ENCODE measurements around the gene VWDE.

VWDE gene

DNA sequence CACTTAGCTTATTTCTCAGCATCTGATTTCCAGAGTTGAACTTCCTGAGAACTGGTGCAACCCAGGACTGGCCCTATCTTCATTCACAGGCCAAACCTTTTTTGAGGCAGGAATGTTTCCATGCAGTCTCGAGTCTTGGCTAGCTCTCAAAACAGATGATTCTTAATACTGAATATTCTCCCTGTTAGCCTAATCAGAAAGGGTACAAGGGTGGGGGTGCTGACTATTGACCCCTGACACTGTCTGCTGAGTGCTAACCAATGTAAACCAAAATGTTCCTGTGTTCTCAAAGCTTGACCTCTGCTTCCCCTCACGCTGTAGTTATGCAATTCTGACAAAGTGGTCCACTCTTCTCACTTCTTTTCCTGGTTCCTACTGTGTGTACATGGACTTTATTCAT lies 25.3 kb downstream of the VWDE start:
- Histone ChIP-seq H3K4me3 (ENCODE audit: severe bottlenecking) (no peak overlapping the region), H3K4me1 (ENCODE audit: insufficient read depth, poor library complexity, severe bottlenecking) (no peaks in the 10 kb centered on the region), H3K27me3 (ENCODE audit: insufficient read depth, poor library complexity, severe bottlenecking) (no peaks in the 10 kb centered on the region), H3K27ac (ENCODE audit: poor library complexity, severe bottlenecking) (no peak overlapping the region), H3K36me3 (ENCODE audit: low read depth) (0 out of 2 replicates have a peak, but pooled peaks cover 3% of the 10 kb centered on the region), H3K9me3 (ENCODE audit: severe bottlenecking) (no peaks in the 10 kb centered on the region)
- no peak for ATAC-seq (ENCODE audit: low read depth)
- DNase-seq (ENCODE audit: low spot score), result no peak
- TF ChIP-seq, protein P1, sequence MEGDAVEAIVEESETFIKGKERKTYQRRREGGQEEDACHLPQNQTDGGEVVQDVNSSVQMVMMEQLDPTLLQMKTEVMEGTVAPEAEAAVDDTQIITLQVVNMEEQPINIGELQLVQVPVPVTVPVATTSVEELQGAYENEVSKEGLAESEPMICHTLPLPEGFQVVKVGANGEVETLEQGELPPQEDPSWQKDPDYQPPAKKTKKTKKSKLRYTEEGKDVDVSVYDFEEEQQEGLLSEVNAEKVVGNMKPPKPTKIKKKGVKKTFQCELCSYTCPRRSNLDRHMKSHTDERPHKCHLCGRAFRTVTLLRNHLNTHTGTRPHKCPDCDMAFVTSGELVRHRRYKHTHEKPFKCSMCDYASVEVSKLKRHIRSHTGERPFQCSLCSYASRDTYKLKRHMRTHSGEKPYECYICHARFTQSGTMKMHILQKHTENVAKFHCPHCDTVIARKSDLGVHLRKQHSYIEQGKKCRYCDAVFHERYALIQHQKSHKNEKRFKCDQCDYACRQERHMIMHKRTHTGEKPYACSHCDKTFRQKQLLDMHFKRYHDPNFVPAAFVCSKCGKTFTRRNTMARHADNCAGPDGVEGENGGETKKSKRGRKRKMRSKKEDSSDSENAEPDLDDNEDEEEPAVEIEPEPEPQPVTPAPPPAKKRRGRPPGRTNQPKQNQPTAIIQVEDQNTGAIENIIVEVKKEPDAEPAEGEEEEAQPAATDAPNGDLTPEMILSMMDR (IDR thresholded peaks at IDR 0.05; ENCODE audit: poor library complexity, severe bottlenecking), result no peak

DNA sequence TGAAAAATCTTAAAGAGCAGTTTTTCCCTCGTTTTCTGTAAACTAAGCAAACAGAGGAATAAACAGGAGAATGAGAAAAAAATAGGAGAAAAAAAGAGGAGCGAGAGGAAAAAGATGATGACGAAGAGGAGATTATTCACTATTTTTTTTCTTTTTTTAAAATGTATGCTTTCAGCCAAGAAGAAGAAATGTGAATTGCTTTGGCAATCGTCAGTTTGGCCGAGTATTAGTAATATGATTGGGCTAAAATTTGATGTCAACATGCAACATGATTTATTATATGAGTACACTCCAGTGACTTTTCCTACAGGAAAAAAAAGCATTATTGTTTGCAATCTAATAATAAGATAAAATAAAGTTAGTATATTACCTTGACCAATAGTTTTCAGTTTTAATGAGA lies 26.3 kb downstream of the VWDE start:
- TF ChIP-seq, protein P1 (IDR thresholded peaks at IDR 0.05; ENCODE audit: poor library complexity, severe bottlenecking), result no peak
- 0 out of 2 replicates have a peak, but pooled peaks cover 3% of the 10 kb centered on the region for H3K36me3 ChIP-seq (ENCODE audit: low read depth)

DNA sequence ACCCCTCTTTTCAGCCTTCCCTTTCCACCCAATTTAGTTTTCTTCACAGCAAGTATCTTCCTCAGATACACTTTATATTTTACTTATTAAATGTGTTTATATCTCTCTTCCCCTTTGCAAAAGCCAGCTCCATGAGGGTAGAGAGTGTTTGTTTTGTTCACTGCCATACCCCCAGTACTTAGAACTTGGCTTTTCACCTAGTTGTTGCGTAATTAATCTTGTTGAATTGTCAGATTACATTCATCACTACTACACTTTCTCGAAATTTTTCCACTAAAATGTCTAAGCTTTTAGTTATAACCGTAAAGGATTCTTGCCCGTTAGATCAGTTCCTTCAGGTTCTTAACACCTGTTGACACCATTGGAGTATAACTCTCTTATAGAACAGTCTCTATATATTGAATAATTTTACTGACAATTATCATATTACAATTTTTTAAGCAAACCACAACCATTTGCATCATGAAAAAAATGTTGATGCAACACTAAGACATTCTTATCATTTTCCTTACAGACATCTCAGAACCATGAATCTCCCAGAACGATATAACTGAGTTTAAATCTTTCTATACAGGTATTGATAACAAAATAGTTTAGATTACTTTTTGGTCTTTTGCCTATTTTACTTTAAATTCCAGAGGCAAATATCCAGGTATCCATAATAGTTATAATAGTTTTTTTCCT lies 29.9 kb downstream of the VWDE start:
- TF ChIP-seq, protein P1 (IDR thresholded peaks at IDR 0.05; ENCODE audit: poor library complexity, severe bottlenecking), result no peak
- DNase-seq (ENCODE audit: low spot score) (no peak), ATAC-seq (ENCODE audit: low read depth) (no peak)
- H3K9me3 ChIP-seq (ENCODE audit: severe bottlenecking), result peaks cover 2% of the 10 kb centered on the region
- H3K36me3 ChIP-seq (ENCODE audit: low read depth), result no peaks in the 10 kb centered on the region
- H3K27me3 ChIP-seq (ENCODE audit: insufficient read depth, poor library complexity, severe bottlenecking), result no peaks in the 10 kb centered on the region
- no peak overlapping the region for H3K27ac ChIP-seq (ENCODE audit: poor library complexity, severe bottlenecking)
- H3K4me3 ChIP-seq (ENCODE audit: severe bottlenecking), result no peak overlapping the region
- H3K4me1 ChIP-seq (ENCODE audit: insufficient read depth, poor library complexity, severe bottlenecking), result no peaks in the 10 kb centered on the region

More for the DNA sequence above, 26.3 kb downstream of the VWDE start:
- Histone ChIP-seq H3K27me3 (ENCODE audit: insufficient read depth, poor library complexity, severe bottlenecking) (no peaks in the 10 kb centered on the region), H3K4me1 (ENCODE audit: insufficient read depth, poor library complexity, severe bottlenecking) (no peaks in the 10 kb centered on the region), H3K9me3 (ENCODE audit: severe bottlenecking) (no peaks in the 10 kb centered on the region), H3K27ac (ENCODE audit: poor library complexity, severe bottlenecking) (no peak overlapping the region), H3K4me3 (ENCODE audit: severe bottlenecking) (no peak overlapping the region)
- no peak for DNase-seq (ENCODE audit: low spot score)
- ATAC-seq (ENCODE audit: low read depth), result no peak

DNA sequence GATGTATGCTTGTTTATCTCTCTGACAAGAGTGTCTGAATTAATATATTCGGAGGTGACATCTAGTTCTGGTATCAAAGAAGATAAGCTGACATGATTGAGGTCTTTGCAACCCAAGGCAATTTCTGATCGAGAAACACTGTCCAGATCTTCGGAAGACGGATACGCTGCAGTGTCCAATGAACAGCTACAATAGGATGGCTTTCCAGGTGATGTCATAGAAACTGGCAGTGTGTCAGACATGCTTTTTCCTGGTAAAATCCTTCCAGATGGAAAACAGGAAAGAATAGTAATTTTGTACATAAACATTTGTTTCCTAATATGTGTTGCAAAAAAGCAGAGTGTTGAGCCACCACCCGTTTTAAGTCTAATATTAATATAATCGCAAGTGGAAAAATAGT lies 33.4 kb downstream of the VWDE start:
- no peaks in the 10 kb centered on the region for H3K36me3 ChIP-seq (ENCODE audit: low read depth)
- H3K4me1 ChIP-seq (ENCODE audit: insufficient read depth, poor library complexity, severe bottlenecking), result no peaks in the 10 kb centered on the region
- ATAC-seq (ENCODE audit: low read depth), result no peak
- TF ChIP-seq, protein P1 (IDR thresholded peaks at IDR 0.05; ENCODE audit: poor library complexity, severe bottlenecking), result no peak
- no peaks in the 10 kb centered on the region for H3K27me3 ChIP-seq (ENCODE audit: insufficient read depth, poor library complexity, severe bottlenecking)
- no peak for DNase-seq (ENCODE audit: low spot score)
- no peak overlapping the region for H3K4me3 ChIP-seq (ENCODE audit: severe bottlenecking)
- peaks cover 2% of the 10 kb centered on the region for H3K9me3 ChIP-seq (ENCODE audit: severe bottlenecking)
- no peak overlapping the region for H3K27ac ChIP-seq (ENCODE audit: poor library complexity, severe bottlenecking)

DNA sequence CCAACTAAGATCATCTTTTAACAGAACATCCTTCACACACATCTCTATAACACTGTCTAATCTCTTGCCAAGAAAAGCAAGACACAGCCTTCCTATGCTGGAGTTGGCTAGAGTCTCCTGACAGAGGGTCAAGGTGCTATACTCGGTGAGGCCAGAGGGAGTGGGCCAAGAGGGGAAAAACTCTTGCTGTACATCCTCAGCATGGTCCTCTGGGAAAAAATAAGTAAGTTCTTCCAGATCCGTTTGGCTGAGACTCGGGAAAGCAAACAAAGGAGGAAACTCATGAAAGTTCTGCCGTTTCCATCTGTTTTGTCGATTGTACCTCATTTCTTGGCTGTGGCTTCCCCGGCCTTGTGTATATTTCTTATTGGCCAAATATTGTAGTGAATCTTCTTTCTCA lies 33.9 kb downstream of the VWDE start:
- TF ChIP-seq, protein P1 (IDR thresholded peaks at IDR 0.05; ENCODE audit: poor library complexity, severe bottlenecking), result no peak
- Histone ChIP-seq H3K4me3 (ENCODE audit: severe bottlenecking) (no peak overlapping the region), H3K27ac (ENCODE audit: poor library complexity, severe bottlenecking) (no peak overlapping the region), H3K27me3 (ENCODE audit: insufficient read depth, poor library complexity, severe bottlenecking) (no peaks in the 10 kb centered on the region), H3K9me3 (ENCODE audit: severe bottlenecking) (peaks cover 2% of the 10 kb centered on the region), H3K36me3 (ENCODE audit: low read depth) (no peaks in the 10 kb centered on the region), H3K4me1 (ENCODE audit: insufficient read depth, poor library complexity, severe bottlenecking) (no peaks in the 10 kb centered on the region)
- no peak for DNase-seq (ENCODE audit: low spot score)
- ATAC-seq (ENCODE audit: low read depth), result no peak

Measured in RWPE2 (cell line).